Head of caudate nucleus (tissue), 42 donors: ENCODE data around the gene ACTR5.

Source experiments
- DNase-seq, 42 donors: peaks; one replicate each; pipeline versions ENCODE4 v3.0.0 to v3.0.0-alpha.2; 2020 to 2021; ENCODE audit warnings: mixed read lengths in 7 of 42
- intact Hi-C: fragments of 100-400 bp; cut with DNase I; formaldehyde crosslinking; loops from one replicate; pipeline ENCODE4 v1.15.0; 2022

ACTR5 gene

DNA sequence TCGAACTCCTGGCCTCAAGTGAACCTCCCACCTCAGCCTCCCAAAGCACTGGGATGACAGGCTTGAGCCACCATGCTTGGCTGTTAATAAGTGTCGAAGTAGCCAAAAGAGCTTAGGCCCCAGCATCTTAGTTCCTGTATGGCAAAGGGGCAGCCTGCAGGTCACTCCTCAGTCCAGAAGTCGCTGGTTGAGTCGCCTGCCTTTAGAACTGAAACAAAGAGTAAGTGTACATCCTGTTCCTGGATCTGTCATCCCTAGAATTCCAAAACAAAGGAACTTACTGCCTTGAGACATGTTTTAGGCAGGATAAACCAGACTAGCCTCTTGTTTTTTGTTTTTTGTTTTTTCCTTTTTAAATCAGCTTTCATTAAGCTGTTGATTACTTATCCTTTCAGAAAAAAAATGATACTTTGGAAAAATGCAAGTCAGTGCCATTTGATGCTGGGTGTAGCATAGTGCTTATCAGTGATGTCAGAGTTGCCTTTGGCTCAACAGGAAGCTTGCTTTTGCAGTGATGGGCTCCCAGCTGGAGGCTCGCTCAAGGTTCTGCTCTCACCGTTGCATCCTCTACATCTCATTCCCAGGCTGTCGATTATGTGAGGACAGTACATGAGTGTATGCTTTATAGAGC lies 9.0 kb downstream of the ACTR5 start:
- no peak for DNase-seq
- intact Hi-C loops = no loop called here

GRCh38 chr20:38759106-38759505 lies 10.8 kb downstream of the ACTR5 start:
- peak in 4 of 42 donors; percentile 23 to 50 (median 30) for DNase-seq
- intact Hi-C loops = no loop called here

- intact Hi-C loops = no loop called here
- DNase-seq = no peak
These were observed 12.7 kb downstream of the ACTR5 start for GRCh38 chr20:38760978-38761377.

GRCh38 chr20:38762174-38762573 lies 13.9 kb downstream of the ACTR5 start:
- intact Hi-C loops = no loop called here

GRCh38 chr20:38763616-38764015 lies 15.4 kb downstream of the ACTR5 start:
- DNase-seq = peak in 9 of 42 donors; percentile 16 to 63 (median 31)
- intact Hi-C loops = no loop called here

More at GRCh38 chr20:38762174-38762573, 13.9 kb downstream of the ACTR5 start:
- DNase-seq = no peak

DNA sequence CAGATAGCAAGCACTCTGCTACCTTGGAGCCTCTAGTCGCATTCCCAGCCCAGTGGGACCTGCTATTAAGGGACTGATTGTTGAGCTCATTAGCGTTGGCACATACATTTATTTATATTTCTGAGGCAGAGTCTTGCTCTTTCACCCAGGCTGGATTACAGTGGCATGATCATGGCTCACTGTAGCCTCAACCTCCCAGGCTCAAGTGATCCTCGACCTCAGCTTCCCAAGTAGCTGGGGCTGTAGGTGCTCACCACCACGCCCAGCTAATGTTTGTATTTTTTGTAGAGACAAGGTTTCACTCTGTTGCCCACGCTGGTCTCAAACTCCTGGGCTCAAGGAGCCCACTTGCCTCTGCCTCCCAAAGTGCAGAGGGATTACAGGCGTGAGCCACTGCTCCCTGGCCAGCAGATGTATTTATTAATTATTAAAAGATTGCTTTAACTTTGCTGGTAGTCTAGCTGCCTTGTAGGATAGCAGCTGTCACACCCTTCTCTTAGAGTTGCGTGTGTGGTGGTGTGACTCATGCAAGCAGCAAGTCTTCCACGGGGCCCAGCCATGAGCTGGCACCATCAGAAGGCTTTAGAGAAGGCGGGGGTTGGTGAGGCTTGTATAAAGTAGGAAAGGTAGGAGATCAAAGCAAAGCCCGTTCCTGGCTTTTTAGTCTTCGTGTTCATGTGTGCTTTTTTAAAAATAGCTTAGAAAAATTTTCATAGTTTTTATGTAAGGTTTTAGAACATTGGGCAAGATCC lies 16.5 kb downstream of the ACTR5 start:
- DNase-seq = peak; percentile 51 to 96 (median 80)
- intact Hi-C loops = no loop called here

DNA sequence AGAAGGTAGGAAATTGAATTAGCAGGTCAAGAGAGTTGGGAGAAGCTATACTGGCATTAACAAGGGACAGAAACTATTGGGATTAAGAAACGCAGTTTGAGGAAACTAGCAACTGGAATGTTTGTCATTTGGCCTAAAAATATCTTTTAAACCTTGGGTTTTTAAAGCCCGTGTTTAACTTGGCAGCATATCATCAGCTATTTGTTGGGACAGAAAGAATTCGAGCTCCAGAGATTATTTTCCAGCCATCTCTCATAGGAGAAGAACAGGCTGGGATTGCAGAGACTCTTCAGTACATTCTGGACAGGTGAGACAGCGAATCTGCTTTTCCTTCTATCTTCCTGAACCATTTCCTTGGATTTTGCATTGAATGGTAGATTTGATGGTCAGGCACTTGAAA lies 17.8 kb downstream of the ACTR5 start:
- intact Hi-C loops = no loop called here
- no peak for DNase-seq

DNA sequence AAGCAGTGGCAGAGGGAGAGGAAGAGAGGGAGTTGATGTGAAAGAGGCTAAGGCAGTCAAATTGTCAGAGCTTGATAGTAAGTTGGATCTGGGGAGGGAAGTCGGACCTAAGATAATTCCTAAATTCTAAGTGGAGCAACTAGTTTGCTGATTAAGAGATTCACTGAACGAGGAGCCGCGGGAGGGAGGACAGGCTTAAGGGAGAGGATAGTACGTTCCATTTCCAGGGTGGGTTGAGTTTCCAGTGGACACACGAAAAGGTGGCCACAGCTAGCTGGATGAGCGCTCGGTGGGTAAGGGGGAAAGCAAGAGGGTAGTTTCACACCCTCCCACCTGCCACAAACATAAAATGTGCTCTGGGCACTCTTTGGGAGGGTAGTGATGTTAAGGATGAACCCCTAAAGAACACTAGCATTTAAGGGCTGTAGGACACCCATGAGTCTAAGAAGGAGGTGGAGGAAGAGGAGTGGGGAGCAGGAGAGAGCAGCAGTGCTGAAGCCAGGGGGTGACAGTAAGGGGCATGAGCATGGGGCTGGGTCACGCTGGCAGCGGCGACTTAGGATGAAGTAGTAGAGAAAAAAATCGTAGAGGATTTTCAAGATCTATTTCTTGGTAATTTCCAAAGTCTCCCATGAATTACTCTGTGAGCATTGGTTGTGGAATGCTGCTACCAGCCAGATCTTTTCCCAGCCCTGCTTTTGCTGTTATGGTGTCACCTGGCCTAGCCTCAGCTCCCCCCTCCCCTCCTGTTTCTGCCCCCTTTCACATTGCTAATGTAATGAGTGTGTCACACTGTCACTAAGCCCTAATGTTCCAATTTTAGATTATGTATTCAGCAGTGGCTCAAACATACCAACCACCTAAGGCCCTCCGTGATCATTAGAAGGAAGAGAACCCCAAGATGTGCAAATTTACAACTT lies 21.4 kb downstream of the ACTR5 start:
- peak in 12 of 42 donors; percentile 17 to 65 (median 39) for DNase-seq
- intact Hi-C loops = no loop called here

DNA sequence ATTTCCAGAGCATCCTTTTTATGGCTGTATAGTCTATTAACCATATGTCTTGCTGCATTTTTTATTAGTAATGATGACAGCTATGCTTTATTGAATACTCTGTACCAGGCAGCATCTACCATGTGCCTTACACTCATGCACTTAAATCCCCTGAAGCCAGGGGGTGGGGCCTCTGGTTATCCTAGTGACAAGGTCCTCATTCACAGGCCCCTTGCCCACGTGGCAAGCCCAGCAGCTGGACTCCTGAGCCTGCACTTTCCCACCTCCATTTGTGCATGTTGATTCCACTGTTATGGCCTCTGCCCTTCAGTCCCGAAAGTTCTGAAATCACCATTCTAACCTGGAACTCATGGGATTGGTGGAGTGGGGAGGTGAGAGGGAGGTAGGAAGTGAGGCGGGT lies 22.3 kb downstream of the ACTR5 start:
- DNase-seq = no peak
- intact Hi-C loops = no loop called here

- no peak for DNase-seq
- intact Hi-C loops = no loop called here
These were observed 22.7 kb downstream of the ACTR5 start for GRCh38 chr20:38770970-38771369.

DNA sequence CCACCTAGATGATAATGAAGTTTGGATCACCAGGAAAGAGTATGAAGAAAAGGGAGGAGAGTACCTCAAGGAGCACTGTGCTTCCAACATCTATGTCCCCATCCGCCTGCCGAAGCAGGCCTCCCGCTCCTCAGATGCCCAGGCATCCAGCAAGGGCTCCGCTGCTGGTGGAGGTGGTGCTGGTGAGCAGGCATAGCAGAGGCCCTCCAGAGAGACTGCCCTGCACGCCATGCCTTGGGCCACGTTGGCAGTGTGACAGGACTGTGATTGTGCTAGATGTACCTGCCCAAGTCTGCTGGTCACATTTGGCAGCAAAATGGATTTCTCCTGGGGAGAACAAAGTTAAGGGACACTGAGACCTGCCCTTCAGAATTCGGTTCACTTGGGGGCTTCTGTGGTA lies 23.4 kb downstream of the ACTR5 start:
- no peak for DNase-seq
- intact Hi-C loops = no loop called here

GRCh38 chr20:38774167-38774566 lies 25.9 kb downstream of the ACTR5 start:
- no peak for DNase-seq
- intact Hi-C loops = no loop called here

DNA sequence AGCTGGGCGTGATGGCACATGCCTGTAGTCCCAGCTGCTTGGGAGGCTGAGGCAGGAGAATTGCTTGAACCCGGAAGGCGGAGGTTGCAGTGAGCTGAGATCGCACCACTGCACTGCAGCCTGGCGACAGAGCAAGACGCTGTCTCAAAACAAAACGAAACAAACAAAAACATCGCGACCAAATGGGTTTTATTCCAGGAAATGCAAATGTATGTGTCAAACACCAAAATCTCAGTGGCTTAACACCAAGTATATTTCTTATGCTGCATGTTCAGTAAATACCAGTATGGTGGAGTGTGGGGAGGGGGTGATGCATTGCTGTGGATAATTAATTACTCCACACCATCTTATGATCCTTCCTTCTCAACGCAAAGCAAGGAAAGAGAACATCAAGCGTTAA lies 28.1 kb downstream of the ACTR5 start:
- intact Hi-C loops = no loop called here
- DNase-seq = no peak

- intact Hi-C loops = no loop called here
- peak in 30 of 42 donors; percentile 6 to 78 (median 42) for DNase-seq
These were observed 31.2 kb downstream of the ACTR5 start for GRCh38 chr20:38779247-38780097.

- intact Hi-C loops = no loop called here
- no peak for DNase-seq
These were observed 34.0 kb downstream of the ACTR5 start for GRCh38 chr20:38782275-38782674.

DNA sequence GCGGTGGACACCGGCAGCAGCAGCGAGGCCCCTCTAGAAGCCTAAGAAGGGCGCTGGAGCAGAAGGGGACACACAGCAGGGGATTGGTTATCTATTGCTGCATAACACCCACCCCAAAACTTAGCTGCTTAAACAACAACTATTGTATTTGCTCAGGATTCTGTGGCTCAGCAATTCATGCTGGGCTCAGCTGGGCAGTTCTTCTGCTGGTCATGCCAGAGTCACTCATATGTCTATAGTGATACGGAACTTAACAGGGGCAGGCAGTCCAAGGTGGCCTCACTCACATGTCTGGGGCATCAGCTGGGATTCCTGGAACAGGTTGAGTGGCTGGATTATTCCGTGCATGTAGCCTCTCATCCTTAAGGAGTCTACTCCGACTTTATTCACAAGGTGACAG lies 39.6 kb downstream of the ACTR5 start:
- DNase-seq = no peak
- intact Hi-C loops = no loop called here

- intact Hi-C loops = no loop called here
- no peak for DNase-seq
These were observed 41.4 kb downstream of the ACTR5 start for GRCh38 chr20:38789503-38790199.
